Adipocyte (in vitro differentiated cells): ENCODE measurements around the gene USH2A.
A peak's percentile ranks its signal among the peaks of the same experiment; 100 is the strongest.

Experiments used
- DNase-seq: peaks from one replicate; pipeline ENCODE4 v3.0.0-alpha.2; 2015; ENCODE audit warnings: low read depth
- H3K27me3 ChIP-seq: replicated peaks from 2 replicates; pipeline ENCODE4 v1.7.0; 2013; ENCODE audit warnings: mild to moderate bottlenecking, low read length, moderate library complexity; ENCODE audit not compliant: control insufficient read depth, insufficient read depth
- H3K36me3 ChIP-seq: 2 replicates; pipeline ENCODE4 v1.7.0; 2013; ENCODE audit warnings: low read length, mild to moderate bottlenecking, moderate library complexity; ENCODE audit not compliant: control insufficient read depth, insufficient read depth, severe bottlenecking
- H3K4me1 ChIP-seq: 2 replicates; pipeline ENCODE4 v1.7.0; 2013; ENCODE audit warnings: mild to moderate bottlenecking, low read length, moderate library complexity; ENCODE audit not compliant: control insufficient read depth, insufficient read depth
- H3K4me3 ChIP-seq: 2 replicates; pipeline ENCODE4 v1.7.0; 2013; ENCODE audit warnings: mild to moderate bottlenecking, low read length, moderate library complexity
- H3K9ac ChIP-seq: 2 replicates; pipeline ENCODE4 v1.7.0; 2013; ENCODE audit warnings: mild to moderate bottlenecking, low read length, moderate library complexity
- H3K9me3 ChIP-seq: 2 replicates; pipeline ENCODE4 v1.7.0; 2013; ENCODE audit warnings: mild to moderate bottlenecking, low read length, moderate library complexity; ENCODE audit not compliant: control insufficient read depth

The USH2A gene

GRCh38 chr1:215824245-215824644 lies 599.0 kb downstream of the USH2A start:
- no peaks in the 10 kb centered on the region for H3K27me3 ChIP-seq
- no peaks in the 10 kb centered on the region for H3K36me3 ChIP-seq
- H3K9me3 ChIP-seq: no peaks in the 10 kb centered on the region
- H3K4me3 ChIP-seq: no peak overlapping the region
- no peak overlapping the region for H3K9ac ChIP-seq
- peaks cover 3% of the 10 kb centered on the region for H3K4me1 ChIP-seq
- peak; percentile 50 for DNase-seq

GRCh38 chr1:215819114-215819513 lies 604.1 kb downstream of the USH2A start:
- Histone ChIP-seq H3K9ac (no peak overlapping the region), H3K36me3 (no peaks in the 10 kb centered on the region), H3K4me1 (no peaks in the 10 kb centered on the region), H3K27me3 (no peaks in the 10 kb centered on the region), H3K9me3 (no peaks in the 10 kb centered on the region), H3K4me3 (no peak overlapping the region)
- DNase-seq: peak; percentile 12

GRCh38 chr1:215807911-215808436 lies 615.3 kb downstream of the USH2A start:
- Histone ChIP-seq H3K4me3 (no peak overlapping the region), H3K4me1 (no peaks in the 10 kb centered on the region), H3K27me3 (no peaks in the 10 kb centered on the region), H3K9me3 (peaks cover 11% of the 10 kb centered on the region), H3K36me3 (no peaks in the 10 kb centered on the region), H3K9ac (no peak overlapping the region)
- DNase-seq: peak; percentile 19

GRCh38 chr1:215807218-215807617 lies 616.0 kb downstream of the USH2A start:
- DNase-seq: no peak
- peaks cover 3% of the 10 kb centered on the region for H3K9me3 ChIP-seq
- no peaks in the 10 kb centered on the region for H3K4me1 ChIP-seq
- no peak overlapping the region for H3K4me3 ChIP-seq
- no peak overlapping the region for H3K9ac ChIP-seq
- H3K36me3 ChIP-seq: no peaks in the 10 kb centered on the region
- no peaks in the 10 kb centered on the region for H3K27me3 ChIP-seq

GRCh38 chr1:215797859-215798258 lies 625.4 kb downstream of the USH2A start:
- H3K9ac ChIP-seq: no peak overlapping the region
- no peak for DNase-seq
- H3K27me3 ChIP-seq: no peaks in the 10 kb centered on the region
- H3K4me3 ChIP-seq: no peak overlapping the region
- peaks cover 12% of the 10 kb centered on the region for H3K4me1 ChIP-seq
- H3K36me3 ChIP-seq: no peaks in the 10 kb centered on the region
- H3K9me3 ChIP-seq: no peaks in the 10 kb centered on the region

GRCh38 chr1:215794156-215794555 lies 629.1 kb downstream of the USH2A start:
- no peaks in the 10 kb centered on the region for H3K36me3 ChIP-seq
- no peak overlapping the region for H3K4me3 ChIP-seq
- no peaks in the 10 kb centered on the region for H3K27me3 ChIP-seq
- peaks cover 18% of the 10 kb centered on the region for H3K4me1 ChIP-seq
- no peaks in the 10 kb centered on the region for H3K9me3 ChIP-seq
- H3K9ac ChIP-seq: no peak overlapping the region
- no peak for DNase-seq

GRCh38 chr1:215793180-215793579 lies 630.1 kb downstream of the USH2A start:
- Histone ChIP-seq H3K27me3 (no peaks in the 10 kb centered on the region), H3K9me3 (no peaks in the 10 kb centered on the region), H3K36me3 (no peaks in the 10 kb centered on the region), H3K4me3 (no peak overlapping the region), H3K9ac (no peak overlapping the region), H3K4me1 (peaks cover 18% of the 10 kb centered on the region)
- DNase-seq: peak; percentile 89

- Histone ChIP-seq H3K4me3 (peak overlapping the region; percentile 22), H3K4me1 (peaks cover 18% of the 10 kb centered on the region)
- no peak for DNase-seq
These were observed 630.8 kb downstream of the USH2A start for GRCh38 chr1:215792446-215792845.

GRCh38 chr1:215789981-215790380 lies 633.3 kb downstream of the USH2A start:
- H3K9me3 ChIP-seq: no peaks in the 10 kb centered on the region
- H3K4me1 ChIP-seq: peaks cover 34% of the 10 kb centered on the region
- no peak for DNase-seq
- no peak overlapping the region for H3K9ac ChIP-seq
- no peak overlapping the region for H3K4me3 ChIP-seq
- no peaks in the 10 kb centered on the region for H3K36me3 ChIP-seq
- no peaks in the 10 kb centered on the region for H3K27me3 ChIP-seq

More at GRCh38 chr1:215792446-215792845, 630.8 kb downstream of the USH2A start:
- H3K27me3 ChIP-seq: no peaks in the 10 kb centered on the region
- no peaks in the 10 kb centered on the region for H3K9me3 ChIP-seq
- no peak overlapping the region for H3K9ac ChIP-seq
- no peaks in the 10 kb centered on the region for H3K36me3 ChIP-seq

GRCh38 chr1:215786997-215787396 lies 636.3 kb downstream of the USH2A start:
- Histone ChIP-seq H3K27me3 (no peaks in the 10 kb centered on the region), H3K36me3 (no peaks in the 10 kb centered on the region), H3K9me3 (no peaks in the 10 kb centered on the region), H3K9ac (no peak overlapping the region), H3K4me1 (peaks cover 16% of the 10 kb centered on the region), H3K4me3 (no peak overlapping the region)
- no peak for DNase-seq

GRCh38 chr1:215780641-215781040 lies 642.6 kb downstream of the USH2A start:
- Histone ChIP-seq H3K27me3 (no peaks in the 10 kb centered on the region), H3K4me1 (peaks cover 6% of the 10 kb centered on the region), H3K9me3 (no peaks in the 10 kb centered on the region), H3K36me3 (no peaks in the 10 kb centered on the region), H3K4me3 (no peak overlapping the region), H3K9ac (no peak overlapping the region)
- no peak for DNase-seq

GRCh38 chr1:215780139-215780538 lies 643.1 kb downstream of the USH2A start:
- Histone ChIP-seq H3K4me3 (no peak overlapping the region), H3K9ac (no peak overlapping the region), H3K36me3 (no peaks in the 10 kb centered on the region), H3K9me3 (no peaks in the 10 kb centered on the region), H3K4me1 (peaks cover 5% of the 10 kb centered on the region), H3K27me3 (no peaks in the 10 kb centered on the region)
- DNase-seq: no peak
